HCT116 (cell line): ENCODE measurements around the gene TGFBRAP1. TPM values are rescaled to one million over a fixed set of nuclear protein-coding genes. Genes with fewer than 3 reads are reported as not detected.

Experiments
- ATAC-seq: fragments of 200-7000 bp; cut with Tn5 transposase; 2 replicates; pipeline ENCODE4 v1.9.1; 2020; ENCODE audit warnings: mild to moderate bottlenecking, moderate library complexity
- BruUV-seq: library from RNA; stranded (reverse); fragments of 400-500 nt; replicated peaks from 2 replicates; lab custom pipeline; 2021; lab: Mats Ljungman, UMichigan
- CTCF ChIA-PET: fragments of 300-600 bp; sonication (Branson Sonifier 250); formaldehyde crosslinking; loops from one replicate; lab custom pipeline; 2021; ENCODE audit warnings: antibody characterized with exemption; lab: Charles Lee
- POLR2A ChIA-PET: fragments of 300-600, 350-600 bp; sonication (Branson Sonifier 250); formaldehyde crosslinking; loops from one replicate; lab custom pipeline; 2021; ENCODE audit warnings: antibody characterized with exemption; lab: Charles Lee
- RAD21 ChIA-PET, 2 experiments: fragments of 300-600 bp; sonication (Branson Sonifier 250); formaldehyde crosslinking; loops; one replicate each; lab custom pipeline; 2023; ENCODE audit warnings: low total read pairs in 2 of 2; ENCODE audit not compliant: uncharacterized antibody in 2 of 2, unreplicated experiment in 2 of 2, low non-redundant PET in 1 of 2; lab: Charles Lee
- DNase-seq: peaks from one replicate; pipeline ENCODE4 v3.0.0-alpha.2; 2010; ENCODE audit warnings: low read depth, low spot score
- H2AFZ ChIP-seq: fragments of 200-600 bp; shearing (Covaris generic), sonication (generic); 2 replicates; pipeline ENCODE4 v1.6.1; 2017; ENCODE audit warnings: low read depth, mixed run types, mixed read lengths, antibody characterized with exemption, low read length; ENCODE audit not compliant: poor library complexity, severe bottlenecking
- H3K27ac ChIP-seq: 2 replicates; pipeline ENCODE4 v1.5.1; 2012; ENCODE audit warnings: low read depth, low read length
- H3K27me3 ChIP-seq: fragments of 200-600 bp; sonication (generic); 2 replicates; pipeline ENCODE4 v1.6.1; 2016; ENCODE audit warnings: mixed run types, low read length, mixed read lengths; ENCODE audit not compliant: insufficient read depth
- H3K36me3 ChIP-seq, 2 experiments: fragments of 200-500 bp in 1 of 2; fragments of 200-600 bp in 1 of 2; sonication (Bioruptor generic) in 1 of 2; sonication (generic) in 1 of 2; 2 replicates each; pipeline versions ENCODE4 v1.5.1 to v1.6.1; 2014 to 2016; ENCODE audit warnings: low read length in 2 of 2, inconsistent platforms in 1 of 2, mixed read lengths in 1 of 2, mixed run types in 1 of 2; ENCODE audit not compliant: insufficient read depth in 2 of 2, control insufficient read depth in 1 of 2
- H3K4me1 ChIP-seq, 2 experiments: fragments of 200-600 bp in 1 of 2; sonication (generic) in 1 of 2; 2 replicates each; pipeline versions ENCODE4 v1.5.1 to v1.6.1; 2012 to 2017; ENCODE audit warnings: low read length in 2 of 2, inconsistent platforms in 1 of 2, mild to moderate bottlenecking in 1 of 2, mixed read lengths in 1 of 2, mixed run types in 1 of 2, moderate library complexity in 1 of 2; ENCODE audit not compliant: insufficient read depth in 2 of 2, control insufficient read depth in 1 of 2
- H3K4me2 ChIP-seq: fragments of 200-600 bp; sonication (generic); 2 replicates; pipeline ENCODE4 v1.6.1; 2017; ENCODE audit warnings: mixed run types, low read length, mixed read lengths
- H3K4me3 ChIP-seq, 2 experiments: fragments of 200-600 bp in 1 of 2; sonication (generic) in 1 of 2; replicated peaks in 1 of 2; 2 replicates each; pipeline ENCODE4 v1.5.1; 2011 to 2016; ENCODE audit warnings: low read length in 2 of 2, control low read depth in 1 of 2, low read depth in 1 of 2, mild to moderate bottlenecking in 1 of 2, mixed read lengths in 1 of 2, mixed run types in 1 of 2
- H3K79me2 ChIP-seq: fragments of 200-600 bp; sonication (generic); 2 replicates; pipeline ENCODE4 v1.6.1; 2017; ENCODE audit warnings: mild to moderate bottlenecking, mixed run types, low read length, moderate library complexity, mixed read lengths; ENCODE audit not compliant: insufficient read depth
- H3K9ac ChIP-seq: fragments of 200-600 bp; sonication (generic); 2 replicates; pipeline ENCODE4 v1.6.1; 2016; ENCODE audit warnings: low read length, mixed read lengths
- H3K9me2 ChIP-seq: fragments of 200-600 bp; sonication (generic), shearing (Covaris generic); 2 replicates; pipeline ENCODE4 v1.6.1; 2017; ENCODE audit warnings: mixed run types, mild to moderate bottlenecking, moderate library complexity; ENCODE audit not compliant: insufficient read depth
- H3K9me3 ChIP-seq, 2 experiments: fragments of 200-500 bp in 1 of 2; fragments of 200-600 bp in 1 of 2; sonication (Bioruptor generic) in 1 of 2; sonication (generic) in 1 of 2; 2 replicates each; pipeline ENCODE4 v1.6.1; 2014 to 2017; ENCODE audit warnings: low read length in 2 of 2, mixed read lengths in 2 of 2, inconsistent platforms in 1 of 2, low read depth in 1 of 2, mild to moderate bottlenecking in 1 of 2, mixed run types in 1 of 2, moderate library complexity in 1 of 2; ENCODE audit not compliant: control insufficient read depth in 1 of 2, insufficient read depth in 1 of 2
- H4K20me1 ChIP-seq: fragments of 200-600 bp; sonication (generic), shearing (Covaris generic); 2 replicates; pipeline ENCODE4 v1.6.1; 2017; ENCODE audit warnings: mixed run types, mild to moderate bottlenecking, moderate library complexity; ENCODE audit not compliant: insufficient read depth
- CEBPB ChIP-seq: IDR thresholded peaks from 2 replicates; pipeline ENCODE4 v1.6.1; 2012; ENCODE audit warnings: low read depth
- EGR1 ChIP-seq: IDR thresholded peaks from 2 replicates; pipeline ENCODE4 v1.6.1; 2012; ENCODE audit warnings: low read depth
- ELF1 ChIP-seq: IDR thresholded peaks from 2 replicates; pipeline ENCODE4 v1.6.1; 2012; ENCODE audit warnings: low read depth, borderline replicate concordance
- EZH2phosphoT487 ChIP-seq: fragments of 200-600 bp; IDR thresholded peaks from 2 replicates; pipeline ENCODE4 v1.6.1; 2018; ENCODE audit warnings: antibody characterized with exemption, borderline replicate concordance
- FOSL1 ChIP-seq: IDR thresholded peaks from 2 replicates; pipeline ENCODE4 v1.6.1; 2012; ENCODE audit warnings: low read depth
- JUND ChIP-seq: IDR thresholded peaks from 2 replicates; pipeline ENCODE4 v1.6.1; 2012
- POLR2A ChIP-seq: IDR thresholded peaks from 2 replicates; pipeline ENCODE4 v1.7.0; 2011; ENCODE audit warnings: borderline replicate concordance; ENCODE audit not compliant: insufficient read depth, insufficient read length; ENCODE audit errors: extremely low read depth
- POLR2AphosphoS5 ChIP-seq: IDR thresholded peaks from 2 replicates; pipeline ENCODE4 v1.6.1; 2011; ENCODE audit warnings: mild to moderate bottlenecking, low read depth, low read length, moderate library complexity
- RAD21 ChIP-seq: IDR thresholded peaks from 2 replicates; pipeline ENCODE4 v1.6.1; 2012; ENCODE audit warnings: low read depth, mild to moderate bottlenecking
- SIN3A ChIP-seq: IDR thresholded peaks from 2 replicates; pipeline ENCODE4 v1.6.1; 2012; ENCODE audit warnings: low read depth
- YY1 ChIP-seq: IDR thresholded peaks from 2 replicates; pipeline ENCODE4 v1.6.1; 2011; ENCODE audit warnings: low read length, low read depth, moderate library complexity, mild to moderate bottlenecking; ENCODE audit not compliant: insufficient replicate concordance; ENCODE audit errors: extremely low read depth
- ZNF274 ChIP-seq: fragments of 200-500 bp; sonication (Bioruptor generic); IDR thresholded peaks from 2 replicates; pipeline ENCODE4 v1.6.1; 2014; ENCODE audit warnings: mild to moderate bottlenecking, low read depth, low read length, inconsistent platforms
- intact Hi-C: fragments of 100-400 bp; cut with micrococcal nuclease; formaldehyde crosslinking; loops from 2 replicates; pipeline ENCODE4 v1.10.0; 2022
- total RNA-seq: library from RNA; stranded (reverse); gene quantifications from one replicate; pipeline ENCODE4 v1.2.1, GENCODE V29; 2021; ENCODE audit not compliant: unreplicated experiment
- TF ChIP-seq, protein P1 (sequence below): IDR thresholded peaks from 2 replicates; pipeline ENCODE4 v1.6.1; 2012; ENCODE audit warnings: low read depth
- TF ChIP-seq, protein P2 (sequence below): IDR thresholded peaks from 2 replicates; pipeline ENCODE4 v1.6.1; 2011; ENCODE audit warnings: mild to moderate bottlenecking, low read length, moderate library complexity; ENCODE audit not compliant: insufficient replicate concordance; ENCODE audit errors: extremely low read depth
- TF ChIP-seq, protein P3 (sequence below): IDR thresholded peaks from 2 replicates; pipeline ENCODE4 v1.6.1; 2012

The TGFBRAP1 gene
- total RNA-seq, 1 experiment from 2014 or later: 18.3 TPM

DNA sequence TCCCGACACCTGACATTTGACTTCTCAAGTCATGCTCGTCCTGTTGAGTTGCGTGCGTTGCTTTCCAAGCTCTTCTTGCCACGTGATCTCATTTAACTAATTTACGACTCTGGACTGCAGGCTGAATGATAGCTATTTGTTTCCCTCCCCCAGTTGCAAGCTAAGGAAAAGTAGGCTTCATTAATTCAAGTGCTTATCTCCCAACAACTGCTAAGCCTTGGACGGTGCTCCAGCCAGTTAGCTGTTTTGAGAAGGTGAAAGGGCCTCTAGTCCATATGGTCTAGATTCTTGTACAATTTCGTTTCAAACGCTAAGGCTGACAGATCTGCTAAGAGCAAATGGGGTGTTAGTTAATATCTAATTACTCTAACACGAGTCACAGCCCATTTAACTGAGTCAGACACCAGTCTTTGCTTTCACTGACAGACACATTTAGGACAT is 66.9 kb downstream of the TGFBRAP1 start (continued):
- TF ChIP-seq SIN3A: no peak
- TF ChIP-seq EZH2phosphoT487: no peak
- TF ChIP-seq ZNF274: no peak
- no peak for TF ChIP-seq CEBPB
- TF ChIP-seq, protein P1, sequence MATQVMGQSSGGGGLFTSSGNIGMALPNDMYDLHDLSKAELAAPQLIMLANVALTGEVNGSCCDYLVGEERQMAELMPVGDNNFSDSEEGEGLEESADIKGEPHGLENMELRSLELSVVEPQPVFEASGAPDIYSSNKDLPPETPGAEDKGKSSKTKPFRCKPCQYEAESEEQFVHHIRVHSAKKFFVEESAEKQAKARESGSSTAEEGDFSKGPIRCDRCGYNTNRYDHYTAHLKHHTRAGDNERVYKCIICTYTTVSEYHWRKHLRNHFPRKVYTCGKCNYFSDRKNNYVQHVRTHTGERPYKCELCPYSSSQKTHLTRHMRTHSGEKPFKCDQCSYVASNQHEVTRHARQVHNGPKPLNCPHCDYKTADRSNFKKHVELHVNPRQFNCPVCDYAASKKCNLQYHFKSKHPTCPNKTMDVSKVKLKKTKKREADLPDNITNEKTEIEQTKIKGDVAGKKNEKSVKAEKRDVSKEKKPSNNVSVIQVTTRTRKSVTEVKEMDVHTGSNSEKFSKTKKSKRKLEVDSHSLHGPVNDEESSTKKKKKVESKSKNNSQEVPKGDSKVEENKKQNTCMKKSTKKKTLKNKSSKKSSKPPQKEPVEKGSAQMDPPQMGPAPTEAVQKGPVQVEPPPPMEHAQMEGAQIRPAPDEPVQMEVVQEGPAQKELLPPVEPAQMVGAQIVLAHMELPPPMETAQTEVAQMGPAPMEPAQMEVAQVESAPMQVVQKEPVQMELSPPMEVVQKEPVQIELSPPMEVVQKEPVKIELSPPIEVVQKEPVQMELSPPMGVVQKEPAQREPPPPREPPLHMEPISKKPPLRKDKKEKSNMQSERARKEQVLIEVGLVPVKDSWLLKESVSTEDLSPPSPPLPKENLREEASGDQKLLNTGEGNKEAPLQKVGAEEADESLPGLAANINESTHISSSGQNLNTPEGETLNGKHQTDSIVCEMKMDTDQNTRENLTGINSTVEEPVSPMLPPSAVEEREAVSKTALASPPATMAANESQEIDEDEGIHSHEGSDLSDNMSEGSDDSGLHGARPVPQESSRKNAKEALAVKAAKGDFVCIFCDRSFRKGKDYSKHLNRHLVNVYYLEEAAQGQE: no peak
- no peak for TF ChIP-seq JUND
- TF ChIP-seq POLR2A: no peak

DNA sequence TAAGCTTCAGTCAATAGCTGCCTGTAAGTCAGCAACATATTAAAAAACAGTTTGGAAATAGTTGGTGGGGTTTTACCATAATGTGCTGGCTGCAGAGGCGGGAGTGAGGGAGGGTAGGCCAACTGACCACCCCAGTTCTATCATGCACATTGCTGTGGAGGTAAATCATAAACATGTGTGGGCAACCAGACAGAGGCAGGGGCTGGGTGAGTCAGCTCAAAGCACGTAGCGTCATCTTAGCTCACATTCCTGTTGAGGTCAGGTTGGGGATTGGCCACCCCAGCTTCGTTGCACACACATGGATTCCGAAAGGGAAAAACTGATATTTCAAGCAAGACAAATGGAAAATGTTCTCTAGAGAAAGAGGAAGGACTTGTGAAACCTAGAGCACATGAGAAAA is 68.5 kb downstream of the TGFBRAP1 start:
- ATAC-seq (0 out of 2 replicates have a peak, but pooled peaks have one; percentile 42), DNase-seq (no peak)
- Histone ChIP-seq H2AFZ (no peak overlapping the region), H3K4me2 (no peak overlapping the region), H3K79me2 (no peaks in the 10 kb centered on the region), H3K4me1 (0 out of 4 replicates have a peak, but pooled peaks cover 0 to 3% of the 10 kb centered on the region in 2 experiments), H3K27me3 (no peaks in the 10 kb centered on the region), H3K4me3 (no peak overlapping the region), H3K9me3 (no peaks in the 10 kb centered on the region), H3K27ac (no peak overlapping the region), H4K20me1 (no peaks in the 10 kb centered on the region), H3K9me2 (no peaks in the 10 kb centered on the region), H3K9ac (no peak overlapping the region), H3K36me3 (peaks cover 1 to 2% of the 10 kb centered on the region in 2 experiments; a peak in 2 of 4 replicates)
- POLR2A ChIA-PET: no interaction called here
- TF ChIP-seq EGR1 (no peak), ELF1 (no peak), POLR2AphosphoS5 (no peak), YY1 (no peak), FOSL1 (no peak), SIN3A (no peak), RAD21 (no peak)
- TF ChIP-seq, protein P2, sequence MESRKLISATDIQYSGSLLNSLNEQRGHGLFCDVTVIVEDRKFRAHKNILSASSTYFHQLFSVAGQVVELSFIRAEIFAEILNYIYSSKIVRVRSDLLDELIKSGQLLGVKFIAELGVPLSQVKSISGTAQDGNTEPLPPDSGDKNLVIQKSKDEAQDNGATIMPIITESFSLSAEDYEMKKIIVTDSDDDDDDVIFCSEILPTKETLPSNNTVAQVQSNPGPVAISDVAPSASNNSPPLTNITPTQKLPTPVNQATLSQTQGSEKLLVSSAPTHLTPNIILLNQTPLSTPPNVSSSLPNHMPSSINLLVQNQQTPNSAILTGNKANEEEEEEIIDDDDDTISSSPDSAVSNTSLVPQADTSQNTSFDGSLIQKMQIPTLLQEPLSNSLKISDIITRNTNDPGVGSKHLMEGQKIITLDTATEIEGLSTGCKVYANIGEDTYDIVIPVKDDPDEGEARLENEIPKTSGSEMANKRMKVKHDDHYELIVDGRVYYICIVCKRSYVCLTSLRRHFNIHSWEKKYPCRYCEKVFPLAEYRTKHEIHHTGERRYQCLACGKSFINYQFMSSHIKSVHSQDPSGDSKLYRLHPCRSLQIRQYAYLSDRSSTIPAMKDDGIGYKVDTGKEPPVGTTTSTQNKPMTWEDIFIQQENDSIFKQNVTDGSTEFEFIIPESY: no peak
- TF ChIP-seq, protein P3, sequence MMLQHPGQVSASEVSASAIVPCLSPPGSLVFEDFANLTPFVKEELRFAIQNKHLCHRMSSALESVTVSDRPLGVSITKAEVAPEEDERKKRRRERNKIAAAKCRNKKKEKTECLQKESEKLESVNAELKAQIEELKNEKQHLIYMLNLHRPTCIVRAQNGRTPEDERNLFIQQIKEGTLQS: no peak
- TF ChIP-seq, protein P1: no peak
- RAD21 ChIA-PET: no interaction called here
- no TSS peak for BruUV-seq
- CTCF ChIA-PET: no interaction called here
- intact Hi-C loops: no loop called here
